Measurements from ENCODE around the gene F7. TPM values are rescaled to one million over a fixed set of nuclear protein-coding genes. Genes with fewer than 3 reads are reported as not detected.
"Not testable (repeated sequence)": the region's sequence is repeated elsewhere in the genome, so short reads cannot be mapped to it uniquely, and the experiment has no call there.

The F7 gene
- polyA plus RNA-seq, 3 donors: 0.07 to 0.12 TPM; not detected in 1

GRCh38 chr13:113094410-113094800 is 11.2 kb upstream of the F7 start:
- 85 to 92% (median 86%) methylated on average over 14 of the region's 14 CpGs for WGBS, 3 donors
- H3K27ac ChIP-seq (ENCODE audit: low read depth, low read length): no peak overlapping the region

- H3K27ac ChIP-seq (ENCODE audit: low read depth, low read length): no peak overlapping the region
- WGBS, 3 donors: 89 to 93% (median 90%) methylated on average over 25 of the region's 25 CpGs
Measured at GRCh38 chr13:113095146-113096051, 10.2 kb upstream of the F7 start.

DNA sequence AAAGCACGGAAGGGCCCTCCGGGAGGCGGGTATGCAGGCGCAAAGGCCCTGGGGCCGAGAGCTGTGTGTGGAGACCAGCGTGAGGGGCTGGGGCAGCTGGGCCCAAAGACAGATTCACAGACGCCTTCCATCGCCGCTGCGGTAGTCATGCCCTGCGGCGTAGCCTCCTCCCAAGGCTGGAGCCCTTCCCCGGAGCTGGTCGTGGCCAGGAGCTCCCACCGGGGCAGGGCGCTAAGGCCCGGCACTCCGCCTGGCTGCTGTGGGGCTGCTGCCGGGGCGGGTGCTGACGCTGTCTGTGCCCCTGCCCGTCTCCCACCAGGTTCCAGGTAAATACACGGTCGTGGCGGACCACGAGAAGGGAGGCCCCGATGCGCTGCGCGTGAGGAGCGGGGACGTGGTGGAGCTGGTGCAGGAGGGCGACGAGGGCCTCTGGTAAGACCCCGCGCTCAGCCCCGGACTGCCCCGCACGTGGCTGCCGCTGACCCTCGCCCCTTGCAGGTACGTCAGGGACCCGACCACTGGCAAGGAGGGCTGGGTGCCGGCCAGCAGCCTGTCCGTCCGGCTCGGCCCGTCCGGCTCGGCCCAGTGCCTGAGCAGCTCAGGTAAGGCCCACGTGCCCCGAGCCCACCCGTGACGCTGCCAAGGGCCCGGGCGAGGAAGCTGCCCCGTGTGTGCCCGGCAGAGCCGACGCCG is 9.4 kb upstream of the F7 start:
- H3K27ac ChIP-seq (ENCODE audit: low read depth, low read length): no peak overlapping the region
- 95 to 96% (median 95%) methylated on average over 47 to 61 of the region's 61 CpGs for WGBS, 3 donors

GRCh38 chr13:113096745-113097305 is 8.8 kb upstream of the F7 start:
- H3K27ac ChIP-seq (ENCODE audit: low read depth, low read length): no peak overlapping the region
- 93 to 98% (median 94%) methylated on average over 45 to 52 of the region's 52 CpGs for WGBS, 3 donors

- WGBS, 3 donors: 81 to 89% (median 83%) methylated on average over 7 of the region's 7 CpGs
- H3K27ac ChIP-seq (ENCODE audit: low read depth, low read length): no peak overlapping the region
Measured at GRCh38 chr13:113097651-113098050, 7.9 kb upstream of the F7 start.

GRCh38 chr13:113098162-113098732 is 7.3 kb upstream of the F7 start:
- 62 to 84% (median 68%) methylated on average over 30 of the region's 30 CpGs for WGBS, 3 donors
- no peak overlapping the region for H3K27ac ChIP-seq (ENCODE audit: low read depth, low read length)

DNA sequence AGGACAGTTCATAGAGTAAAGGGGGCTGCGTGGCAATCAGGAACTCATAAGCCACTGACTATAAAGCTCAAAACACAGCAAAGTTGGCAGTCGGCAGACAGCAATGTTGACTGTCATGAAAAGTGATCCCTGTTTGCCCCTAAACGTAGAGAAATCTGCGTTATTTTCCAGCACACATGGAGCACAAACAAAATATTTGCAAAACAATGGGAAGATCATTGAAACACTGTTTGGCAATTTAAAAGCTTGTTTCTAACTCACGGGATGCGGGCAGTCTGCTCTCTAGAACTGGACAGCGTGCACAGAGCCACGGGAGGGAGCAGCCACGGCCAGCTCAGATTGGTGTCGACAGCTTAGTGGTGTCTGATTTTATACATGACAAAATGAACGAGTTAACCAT is 6.4 kb upstream of the F7 start:
- 88 to 91% (median 89%) methylated on average over 11 of the region's 11 CpGs for WGBS, 3 donors
- no peak overlapping the region for H3K27ac ChIP-seq (ENCODE audit: low read depth, low read length)

DNA sequence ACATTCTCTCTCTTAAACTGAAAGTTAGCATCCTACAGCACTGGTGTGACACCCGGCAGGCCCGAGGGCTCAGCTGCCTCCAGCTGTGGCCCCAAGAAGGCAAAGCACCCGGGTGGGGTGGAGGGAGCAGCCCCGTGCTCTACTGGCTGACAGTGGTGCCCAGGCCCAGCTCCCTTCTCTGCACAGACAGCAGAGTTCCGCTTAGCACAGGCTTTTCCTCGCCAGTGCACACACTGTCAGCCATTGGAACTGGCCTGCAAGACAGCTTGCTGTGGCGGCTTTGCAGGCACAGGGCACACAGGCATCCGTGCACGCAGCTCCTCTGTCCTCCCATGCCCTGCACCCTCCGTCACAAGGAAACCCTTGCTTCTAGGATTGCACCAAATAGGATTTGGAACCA is 3.3 kb upstream of the F7 start:
- 71 to 73% (median 72%) methylated on average over 10 of the region's 10 CpGs for WGBS, 3 donors
- H3K27ac ChIP-seq (ENCODE audit: low read depth, low read length): not testable (repeated sequence)

GRCh38 chr13:113102727-113103126 is 2.9 kb upstream of the F7 start:
- 64 to 82% (median 82%) methylated on average over 12 of the region's 12 CpGs for WGBS, 3 donors
- no peak overlapping the region for H3K27ac ChIP-seq (ENCODE audit: low read depth, low read length)

DNA sequence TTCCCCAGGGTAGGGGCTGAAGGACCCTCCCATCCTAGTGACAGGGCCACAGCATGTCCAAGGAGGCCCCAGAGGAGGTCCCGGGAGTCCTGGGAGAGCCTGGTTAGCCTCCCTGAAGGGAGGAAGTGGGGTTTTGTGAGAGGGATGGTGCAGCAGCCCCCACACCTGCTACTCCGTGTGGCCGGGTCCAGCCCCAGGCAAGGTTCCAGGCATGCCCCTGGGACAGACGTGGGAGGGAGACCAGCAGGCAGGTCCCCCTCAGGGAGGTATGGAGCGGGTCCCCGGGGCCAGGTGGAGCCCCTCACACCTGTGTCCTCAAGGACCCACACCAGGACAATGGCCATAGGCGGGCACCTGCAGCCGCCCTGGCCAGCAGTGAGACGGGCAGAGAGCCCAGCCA is 1.9 kb upstream of the F7 start:
- H3K27ac ChIP-seq (ENCODE audit: low read depth, low read length): no peak overlapping the region
- 45 to 74% (median 62%) methylated on average over 9 of the region's 9 CpGs for WGBS, 3 donors

- 46 to 59% (median 51%) methylated on average over 16 of the region's 16 CpGs for WGBS, 3 donors
- no peak overlapping the region for H3K27ac ChIP-seq (ENCODE audit: low read depth, low read length)
Measured at GRCh38 chr13:113105921-113106452, 396 bp downstream of the F7 start.

DNA sequence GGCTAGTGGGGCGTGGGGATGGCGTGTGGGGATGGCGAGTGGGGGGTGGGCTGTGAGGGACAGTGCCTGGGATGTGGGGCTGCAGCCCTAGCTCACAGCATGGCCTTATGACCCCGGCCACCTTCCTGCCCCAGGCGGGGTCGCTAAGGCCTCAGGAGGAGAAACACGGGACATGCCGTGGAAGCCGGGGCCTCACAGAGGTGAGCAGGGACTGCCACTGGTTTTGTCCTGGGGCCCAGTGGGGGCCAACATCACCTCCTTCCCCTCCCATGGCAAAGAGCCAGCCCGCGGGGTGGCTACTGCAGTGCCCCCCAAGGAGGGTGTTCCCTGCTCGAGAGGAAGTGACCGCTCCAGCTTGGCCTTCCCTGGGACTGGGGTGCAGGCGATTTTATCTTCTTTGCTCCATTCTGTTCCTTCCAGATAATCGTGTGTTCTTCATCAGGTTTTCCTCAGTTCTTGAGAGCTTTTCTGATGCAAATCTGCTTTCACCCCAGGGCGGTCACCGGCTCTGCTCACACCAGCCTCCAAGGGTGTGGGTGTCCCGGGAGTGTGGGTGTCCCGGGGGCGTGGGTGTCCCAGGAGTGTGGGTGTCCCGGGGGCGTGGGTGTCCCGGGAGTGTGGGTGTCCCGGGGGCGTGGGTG is 1.2 kb downstream of the F7 start:
- 73 to 82% (median 78%) methylated on average over 23 to 25 of the region's 25 CpGs for WGBS, 3 donors
- no peak overlapping the region for H3K27ac ChIP-seq (ENCODE audit: low read depth, low read length)

DNA sequence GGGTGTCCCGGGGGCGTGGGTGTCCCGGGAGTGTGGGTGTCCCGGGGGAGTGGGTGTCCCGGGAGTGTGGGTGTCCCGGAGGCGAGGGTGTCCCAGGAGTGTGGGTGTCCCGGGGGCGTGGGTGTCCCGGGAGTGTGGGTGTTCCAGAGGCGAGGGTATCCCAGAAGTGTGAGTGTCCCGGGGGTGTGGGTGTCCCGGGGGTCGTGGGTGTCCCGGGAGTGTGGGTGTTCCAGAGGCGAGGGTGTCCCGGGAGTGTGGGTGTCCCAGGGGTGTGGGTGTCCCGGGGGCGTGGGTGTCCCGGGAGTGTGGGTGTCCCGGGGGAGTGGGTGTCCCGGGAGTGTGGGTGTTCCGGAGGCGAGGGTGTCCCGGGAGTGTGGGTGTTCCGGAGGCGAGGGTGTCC is 2.9 kb downstream of the F7 start:
- 96 to 98% (median 98%) methylated on average over 8 to 27 of the region's 27 CpGs for WGBS, 3 donors
- H3K27ac ChIP-seq (ENCODE audit: low read depth, low read length): not testable (repeated sequence)

DNA sequence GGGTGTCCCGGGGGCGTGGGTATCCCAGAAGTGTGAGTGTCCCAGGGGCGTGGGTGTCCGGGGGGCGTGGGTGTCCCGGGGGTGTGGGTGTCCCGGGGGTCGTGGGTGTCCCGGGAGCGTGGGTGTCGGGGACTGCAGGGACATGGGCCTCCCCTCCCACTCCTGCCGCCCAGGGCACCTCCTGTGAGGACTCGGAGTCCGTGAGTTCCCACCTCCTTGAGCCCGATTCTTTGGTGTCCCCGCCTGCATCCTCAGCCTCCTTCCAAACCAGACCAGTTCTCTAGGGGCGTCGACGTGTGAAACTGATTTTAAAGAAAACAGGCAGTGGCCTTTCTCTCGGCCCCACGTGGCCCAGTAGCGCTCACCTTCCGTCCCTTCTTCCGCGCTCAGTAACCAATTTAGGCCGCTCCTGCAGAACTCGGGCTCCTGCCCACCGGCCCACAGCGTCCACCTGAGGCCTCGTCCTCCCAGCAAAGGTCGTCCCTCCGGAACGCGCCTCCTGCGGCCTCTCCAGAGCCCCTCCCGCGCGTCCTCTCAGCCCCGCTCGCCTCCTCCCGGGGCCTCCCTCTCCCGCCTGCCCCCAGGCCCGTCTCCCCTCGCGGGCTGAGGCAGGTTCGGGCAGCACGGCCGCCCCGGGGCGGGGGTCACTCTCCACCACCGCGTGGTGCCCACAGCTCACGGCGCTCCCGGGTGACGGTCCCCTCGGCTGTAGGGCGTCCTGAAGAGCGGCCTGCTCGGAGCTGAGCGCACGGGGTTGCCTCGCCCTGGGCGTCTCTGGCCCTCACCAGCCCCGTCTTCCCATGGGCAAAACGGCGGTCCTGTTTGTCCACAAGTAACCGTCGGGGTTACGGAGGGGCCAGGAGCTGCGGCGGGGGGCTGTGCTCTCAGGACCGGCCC is 3.8 kb downstream of the F7 start:
- no peak overlapping the region for H3K27ac ChIP-seq (ENCODE audit: low read depth, low read length)
- WGBS, 3 donors: 26 to 35% (median 31%) methylated on average over 61 to 73 of the region's 73 CpGs

GRCh38 chr13:113110048-113110851 is 4.7 kb downstream of the F7 start:
- no peak overlapping the region for H3K27ac ChIP-seq (ENCODE audit: low read depth, low read length)
- WGBS, 3 donors: 1 to 2% (median 2%) methylated on average over 57 to 98 of the region's 99 CpGs

GRCh38 chr13:113110852-113111315 is 5.3 kb downstream of the F7 start:
- no peak overlapping the region for H3K27ac ChIP-seq (ENCODE audit: low read depth, low read length)
- 21 to 23% (median 21%) methylated on average over 45 to 49 of the region's 49 CpGs for WGBS, 3 donors

- not testable (repeated sequence) for H3K27ac ChIP-seq (ENCODE audit: low read depth, low read length)
- 87 to 92% (median 90%) methylated on average over 5 of the region's 5 CpGs for WGBS, 3 donors
Measured at GRCh38 chr13:113111821-113112220, 6.2 kb downstream of the F7 start.
